Effector CD8-positive, alpha-beta T cell (primary cell): ENCODE results near the gene ANXA5.

ENCODE experiments used
- DNase-seq: peaks from one replicate; lab custom pipeline; 2025; lab: John Stamatoyannopoulos, UW

ANXA5 gene

GRCh38 chr4:121642876-121643585 lies 53.7 kb downstream of the ANXA5 start:
- no peak for DNase-seq

- no peak for DNase-seq
Observed at GRCh38 chr4:121642292-121642691, 54.5 kb downstream of the ANXA5 start.

- DNase-seq: no peak
Observed at GRCh38 chr4:121633653-121634052, 63.1 kb downstream of the ANXA5 start.

GRCh38 chr4:121632636-121633035 lies 64.1 kb downstream of the ANXA5 start:
- DNase-seq: no peak
